HEK293T (cell line): ENCODE results near the gene PPM1H.

Source experiments
- BHLHE40 ChIP-seq: fragments of 450-650 bp; IDR thresholded peaks from 2 replicates; pipeline ENCODE4 v1.6.1; 2016; ENCODE audit warnings: mild to moderate bottlenecking, moderate library complexity, borderline replicate concordance
- CTBP1 ChIP-seq: fragments of 450-650 bp; IDR thresholded peaks from 2 replicates; pipeline ENCODE4 v1.6.1; 2016; ENCODE audit warnings: borderline replicate concordance
- FOXA1 ChIP-seq: fragments of 450-650 bp; IDR thresholded peaks from 2 replicates; pipeline ENCODE4 v1.6.1; 2016; ENCODE audit warnings: mild to moderate bottlenecking
- FOXK2 ChIP-seq: fragments of 450-650 bp; IDR thresholded peaks from 2 replicates; pipeline ENCODE4 v1.6.1; 2016; ENCODE audit warnings: mild to moderate bottlenecking
- FOXM1 ChIP-seq: fragments of 450-650 bp; IDR thresholded peaks from 2 replicates; pipeline ENCODE4 v1.6.1; 2017; ENCODE audit warnings: mild to moderate bottlenecking, borderline replicate concordance
- HDGF ChIP-seq: fragments of 450-650 bp; IDR thresholded peaks from 2 replicates; pipeline ENCODE4 v1.6.1; 2017; ENCODE audit warnings: antibody characterized with exemption, borderline replicate concordance
- L3MBTL2 ChIP-seq: fragments of 450-650 bp; conservative IDR thresholded peaks from 2 replicates; pipeline ENCODE4 v1.6.1; 2016; ENCODE audit warnings: mild to moderate bottlenecking
- NFRKB ChIP-seq: fragments of 450-650 bp; IDR thresholded peaks from 2 replicates; pipeline ENCODE4 v1.6.1; 2016; ENCODE audit warnings: mild to moderate bottlenecking, moderate library complexity
- SP1 ChIP-seq: fragments of 450-650 bp; IDR thresholded peaks from 2 replicates; pipeline ENCODE4 v1.6.1; 2017
- SUZ12 ChIP-seq: fragments of 450-650 bp; IDR thresholded peaks from 2 replicates; pipeline ENCODE4 v1.6.1; 2016; ENCODE audit warnings: mild to moderate bottlenecking
- TARDBP ChIP-seq: fragments of 450-650 bp; IDR thresholded peaks from 2 replicates; pipeline ENCODE4 v1.6.1; 2016
- ZNF384 ChIP-seq: fragments of 450-650 bp; IDR thresholded peaks from 2 replicates; pipeline ENCODE4 v1.6.1; 2016

- TF ChIP-seq SP1, result no peak
- TF ChIP-seq BHLHE40, result no peak
- TF ChIP-seq TARDBP, result no peak
- no peak for TF ChIP-seq SUZ12
- TF ChIP-seq CTBP1, result no peak
- no peak for TF ChIP-seq FOXM1
- no peak for TF ChIP-seq HDGF
- TF ChIP-seq ZNF384, result no peak
- no peak for TF ChIP-seq L3MBTL2
- TF ChIP-seq FOXA1, result no peak
- no peak for TF ChIP-seq FOXK2
- TF ChIP-seq NFRKB, result no peak
Observed at GRCh38 chr12:62635649-62636048, 299.3 kb downstream of the PPM1H start.
